ENCODE measurements around the gene GTPBP10.
A peak's percentile ranks its signal among the peaks of the same experiment; 100 is the strongest.
"Not testable (repeated sequence)": the region's sequence is repeated elsewhere in the genome, so short reads cannot be mapped to it uniquely, and the experiment has no call there.

Gene GTPBP10, protein sequence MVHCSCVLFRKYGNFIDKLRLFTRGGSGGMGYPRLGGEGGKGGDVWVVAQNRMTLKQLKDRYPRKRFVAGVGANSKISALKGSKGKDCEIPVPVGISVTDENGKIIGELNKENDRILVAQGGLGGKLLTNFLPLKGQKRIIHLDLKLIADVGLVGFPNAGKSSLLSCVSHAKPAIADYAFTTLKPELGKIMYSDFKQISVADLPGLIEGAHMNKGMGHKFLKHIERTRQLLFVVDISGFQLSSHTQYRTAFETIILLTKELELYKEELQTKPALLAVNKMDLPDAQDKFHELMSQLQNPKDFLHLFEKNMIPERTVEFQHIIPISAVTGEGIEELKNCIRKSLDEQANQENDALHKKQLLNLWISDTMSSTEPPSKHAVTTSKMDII

DNA sequence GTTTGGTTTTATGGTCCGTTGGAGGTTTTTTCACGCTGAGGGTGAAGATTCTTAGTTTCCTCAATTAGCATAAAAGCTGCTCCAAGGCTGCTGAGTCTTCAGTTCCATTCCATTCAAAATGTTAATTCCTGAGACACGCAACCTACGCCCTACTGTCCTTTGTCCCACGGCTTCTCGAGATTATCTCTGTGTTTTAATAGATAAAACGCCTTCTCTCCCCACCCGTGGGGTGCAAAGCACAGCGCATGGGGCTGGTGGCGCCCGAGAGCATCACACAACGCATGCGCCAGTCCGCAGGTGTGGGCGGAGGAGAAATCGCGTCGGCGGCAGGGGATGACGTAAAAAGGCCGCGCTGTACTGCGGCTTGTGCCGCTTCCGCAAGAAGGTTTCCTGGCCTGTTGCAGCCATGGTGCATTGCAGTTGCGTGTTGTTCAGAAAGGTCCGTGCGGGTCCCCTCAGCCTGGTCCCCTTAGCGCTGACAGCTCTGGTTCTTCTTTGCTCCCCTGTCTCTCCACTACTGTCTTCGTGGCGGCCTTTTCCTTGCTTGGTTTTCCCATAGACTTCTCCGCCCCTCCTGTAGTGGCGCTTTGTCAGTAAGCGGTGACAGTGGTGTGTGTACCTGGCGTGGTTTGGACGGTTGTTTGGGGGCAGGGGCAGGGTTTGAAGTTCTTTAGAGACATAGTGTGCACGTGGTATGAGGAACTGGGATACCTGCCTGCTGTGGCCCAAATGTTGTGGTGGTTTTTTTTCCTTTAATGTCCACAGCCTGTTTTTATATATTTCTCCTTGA is at the start of gene GTPBP10:
GTPBP10 (plus strand) TSS at position 381 of the 790 bp plus-strand sequence; CDS start at position 407, 26 bp downstream.
- DNase-seq = peak; percentile 96

- DNase-seq = peak; percentile 19
These were observed 48.1 kb upstream of the GTPBP10 start for GRCh38 chr7:90298145-90299038.

- DNase-seq = no peak
These were observed 43.3 kb upstream of the GTPBP10 start for GRCh38 chr7:90303241-90303640.

DNA sequence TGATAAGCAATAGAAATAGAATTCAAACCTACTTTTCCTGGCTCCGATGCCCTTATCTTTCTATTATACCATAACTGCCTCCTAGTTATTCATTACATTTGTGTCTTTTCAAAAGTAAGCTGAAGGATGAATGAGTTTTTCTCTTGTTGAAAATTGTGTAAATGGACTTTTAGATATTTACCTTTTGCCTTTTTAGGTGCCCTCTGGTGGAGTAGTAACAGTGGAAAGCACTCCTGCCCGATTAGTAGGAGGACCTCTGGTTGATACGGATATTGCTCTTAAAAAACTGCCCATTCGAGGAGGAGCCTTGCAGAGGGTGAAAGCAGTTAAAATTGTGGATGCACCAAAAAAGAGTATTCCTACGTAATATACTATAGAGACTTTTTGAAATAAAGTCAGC is 36.6 kb upstream of the GTPBP10 start:
- no peak for DNase-seq

DNA sequence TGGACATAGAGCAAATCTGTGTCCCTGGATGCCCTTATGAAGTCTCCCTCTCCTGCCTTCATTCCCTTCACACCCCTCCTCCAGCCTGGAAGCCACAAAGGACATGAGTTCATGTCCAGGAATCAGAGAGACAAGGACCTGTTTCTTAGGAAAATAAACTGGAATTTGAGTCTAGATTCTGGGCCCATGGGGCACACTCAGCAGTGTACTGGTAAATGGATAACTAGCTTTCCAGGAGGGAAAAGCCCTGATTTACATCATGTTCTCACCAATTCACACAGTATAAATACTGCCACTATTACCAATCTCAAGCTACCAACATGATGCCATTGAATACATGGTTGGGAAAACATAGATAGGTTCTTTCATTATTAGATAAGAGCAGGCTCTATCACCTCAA is 35.3 kb upstream of the GTPBP10 start:
- no peak for DNase-seq

DNA sequence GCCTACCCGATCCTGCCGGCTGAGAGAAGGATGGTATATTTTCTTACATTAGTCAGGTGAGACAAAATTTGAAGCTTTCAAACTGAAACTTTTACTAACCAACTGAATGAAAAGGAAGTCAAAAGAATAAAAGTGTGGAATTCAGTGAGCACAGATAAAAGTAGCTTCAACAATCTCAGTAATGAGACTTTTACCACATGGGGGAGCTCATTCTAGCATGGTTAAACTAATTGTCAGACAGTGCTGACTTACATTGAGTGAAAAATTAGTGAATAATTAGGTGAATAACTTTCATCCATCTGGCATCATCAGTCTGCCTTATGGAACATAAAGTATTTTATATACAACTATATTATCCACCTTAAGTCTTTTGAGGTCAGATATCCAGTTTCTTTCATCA is 33.8 kb upstream of the GTPBP10 start:
- peak; percentile 16 for DNase-seq

DNA sequence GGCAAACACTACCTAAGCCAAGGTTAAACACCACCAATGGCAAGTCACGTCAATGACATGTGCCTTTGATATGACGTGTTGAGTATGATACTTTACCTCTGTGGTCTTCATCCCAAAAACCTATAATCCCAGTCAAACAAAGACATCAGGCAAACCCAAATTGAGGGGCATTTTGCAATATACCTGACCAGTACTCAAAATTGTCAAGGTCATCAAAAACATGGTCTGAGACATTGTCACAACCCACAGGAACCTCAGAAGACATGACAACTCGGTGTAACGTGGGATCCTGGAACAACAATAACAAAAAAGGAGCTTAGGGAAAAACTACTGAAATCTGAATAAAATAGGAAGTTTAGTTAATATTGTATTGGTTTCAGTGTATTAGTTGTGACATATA is 32.6 kb upstream of the GTPBP10 start:
- no peak for DNase-seq

GRCh38 chr7:90320014-90320413 is 26.5 kb upstream of the GTPBP10 start:
- DNase-seq = no peak

DNA sequence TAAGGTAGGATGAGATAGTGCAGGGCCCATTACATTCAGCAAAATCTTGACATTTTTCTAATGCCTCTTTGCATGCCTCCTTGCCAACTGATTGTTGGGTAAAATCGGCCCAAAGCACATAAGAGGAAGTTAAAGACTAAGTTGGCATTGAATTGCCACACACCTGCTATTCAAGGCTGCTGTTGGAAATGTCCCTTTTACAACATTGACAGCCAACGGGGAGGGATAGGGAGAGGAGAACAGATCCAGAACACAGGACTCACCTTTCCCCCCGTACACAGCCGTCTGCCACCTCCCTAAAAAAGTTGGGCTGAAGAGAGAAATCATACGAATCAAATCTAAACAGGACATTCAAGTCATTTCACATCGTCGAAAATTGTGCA is 26.1 kb upstream of the GTPBP10 start:
- no peak for DNase-seq

DNA sequence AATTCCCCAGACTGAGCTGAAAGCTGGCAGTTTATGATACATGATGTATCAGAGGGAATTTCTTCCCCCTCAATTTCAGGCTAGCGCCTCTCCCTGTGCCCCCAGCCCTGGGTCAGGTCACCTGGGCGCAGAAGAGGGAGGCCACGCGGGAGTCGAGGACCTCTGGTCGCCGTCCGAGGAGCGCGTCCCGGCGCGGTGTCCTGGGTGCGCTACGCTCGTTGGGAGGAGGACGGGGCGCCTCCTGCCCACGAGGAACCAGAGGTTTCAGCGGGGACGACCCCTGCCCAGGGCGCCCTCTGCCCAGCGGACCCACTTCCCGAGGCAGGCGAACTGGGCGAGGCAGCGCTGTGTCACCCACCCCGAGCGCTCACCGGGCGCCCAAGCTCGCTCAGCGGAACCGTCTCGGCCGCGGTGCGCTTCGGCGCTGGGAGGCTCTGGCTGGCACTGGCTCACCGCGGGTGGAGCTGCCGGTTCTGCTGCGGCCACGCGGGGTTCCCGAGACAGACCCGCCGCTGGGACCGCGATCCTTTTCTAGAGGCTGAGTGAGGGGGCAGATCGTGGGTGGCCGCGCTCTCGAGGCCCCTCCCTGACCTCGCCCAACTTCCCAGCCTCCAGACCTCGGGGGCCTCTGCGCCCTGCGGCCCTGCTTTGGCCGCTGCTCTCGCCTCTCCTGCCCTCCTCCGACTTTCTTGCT is 25.6 kb upstream of the GTPBP10 start, which contains the start of gene FAM237B:
FAM237B (minus strand) TSS at position 504 of the 694 bp plus-strand sequence. CDS start 1,556 bp downstream, outside the sequence.
- no peak for DNase-seq

GRCh38 chr7:90322837-90323236 is 23.7 kb upstream of the GTPBP10 start:
- DNase-seq = no peak

GRCh38 chr7:90326500-90326899 is 20.0 kb upstream of the GTPBP10 start:
- no peak for DNase-seq

GRCh38 chr7:90334193-90334843 is 12.2 kb upstream of the GTPBP10 start:
- DNase-seq = no peak

- DNase-seq = not testable (repeated sequence)
These were observed 11.6 kb upstream of the GTPBP10 start for GRCh38 chr7:90334926-90335325.

DNA sequence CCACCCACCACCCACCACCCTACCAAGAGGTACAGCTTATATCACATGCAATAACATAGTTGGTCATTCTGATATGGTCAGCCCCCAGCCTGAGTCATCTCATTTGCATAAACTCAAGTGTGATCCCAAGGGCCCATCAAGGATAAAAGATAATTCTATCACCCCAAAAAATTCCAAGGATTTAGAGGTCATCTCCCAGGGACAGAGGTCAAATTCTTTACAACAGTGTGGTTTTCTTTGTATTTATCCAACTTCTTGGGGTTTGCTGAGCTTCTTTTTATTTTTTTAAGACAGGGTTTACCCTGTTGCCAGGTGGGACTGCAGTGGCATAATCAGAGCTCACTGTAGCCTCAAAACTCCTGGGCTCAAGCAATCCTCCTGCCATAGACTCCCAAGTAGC is 9.4 kb upstream of the GTPBP10 start:
- no peak for DNase-seq

DNA sequence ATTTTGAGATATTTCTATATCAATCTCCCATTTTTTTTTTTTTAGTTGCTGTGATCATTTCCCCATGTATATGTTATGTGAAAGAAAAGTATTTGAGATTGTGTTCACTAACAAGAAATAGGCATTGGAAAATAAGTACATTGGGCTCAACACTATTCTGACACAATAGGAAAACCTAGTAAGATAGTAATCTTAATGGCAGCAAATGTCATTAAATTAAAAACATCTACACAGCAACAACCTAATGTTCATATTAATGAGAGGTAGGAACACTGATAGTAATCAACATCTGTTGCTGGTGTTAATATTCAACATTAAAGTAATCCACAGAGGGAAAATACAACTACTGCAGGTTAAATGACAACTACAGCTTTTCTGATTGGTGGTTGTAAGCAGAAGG is 1.5 kb upstream of the GTPBP10 start:
- no peak for DNase-seq

GRCh38 chr7:90345595-90346335 is 751 bp upstream of the GTPBP10 start:
- no peak for DNase-seq

GRCh38 chr7:90347759-90348158 is 1.2 kb downstream of the GTPBP10 start:
- DNase-seq = no peak

DNA sequence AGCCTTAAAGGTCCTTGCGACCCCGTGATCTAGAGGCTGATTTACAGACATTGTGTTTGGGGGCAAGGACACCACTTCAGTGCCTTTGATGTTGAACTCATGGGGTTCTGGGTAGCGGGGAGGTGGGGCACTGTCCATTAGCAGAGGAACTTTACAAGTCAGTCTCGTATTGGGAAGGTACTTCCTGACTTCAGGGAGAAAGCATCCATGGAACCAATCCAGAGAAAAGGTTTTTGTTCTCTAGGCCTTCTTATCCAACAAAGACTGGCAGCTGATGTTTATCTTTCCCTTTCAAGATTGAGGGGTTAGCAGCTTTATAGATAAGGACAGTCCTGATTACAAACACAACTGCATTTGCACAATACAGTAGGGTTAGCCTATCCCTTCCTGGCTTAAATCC is 2.8 kb downstream of the GTPBP10 start:
- DNase-seq = no peak

- not testable (repeated sequence) for DNase-seq
These were observed 3.5 kb downstream of the GTPBP10 start for GRCh38 chr7:90350032-90350431.

- no peak for DNase-seq
These were observed 5.5 kb downstream of the GTPBP10 start for GRCh38 chr7:90351987-90352386.

Measured in hematopoietic multipotent progenitor cell treated with erythropoietin and hydrocortisone succinate and interleukin-3 and kit ligand, for 8 days (in vitro differentiated cells).